HCT116 (cell line): ENCODE measurements around the gene C3orf20. TPM values are rescaled to one million over a fixed set of nuclear protein-coding genes. Genes with fewer than 3 reads are reported as not detected.

Experiments
- ATAC-seq: fragments of 200-7000 bp; cut with Tn5 transposase; 2 replicates; pipeline ENCODE4 v1.9.1; 2020; ENCODE audit warnings: mild to moderate bottlenecking, moderate library complexity
- BruUV-seq: library from RNA; stranded (reverse); fragments of 400-500 nt; replicated peaks from 2 replicates; lab custom pipeline; 2021; lab: Mats Ljungman, UMichigan
- CTCF ChIA-PET: fragments of 300-600 bp; sonication (Branson Sonifier 250); formaldehyde crosslinking; loops from one replicate; lab custom pipeline; 2021; ENCODE audit warnings: antibody characterized with exemption; lab: Charles Lee
- POLR2A ChIA-PET: fragments of 300-600, 350-600 bp; sonication (Branson Sonifier 250); formaldehyde crosslinking; loops from one replicate; lab custom pipeline; 2021; ENCODE audit warnings: antibody characterized with exemption; lab: Charles Lee
- RAD21 ChIA-PET, 2 experiments: fragments of 300-600 bp; sonication (Branson Sonifier 250); formaldehyde crosslinking; loops; one replicate each; lab custom pipeline; 2023; ENCODE audit warnings: low total read pairs in 2 of 2; ENCODE audit not compliant: uncharacterized antibody in 2 of 2, unreplicated experiment in 2 of 2, low non-redundant PET in 1 of 2; lab: Charles Lee
- DNase-seq: peaks from one replicate; pipeline ENCODE4 v3.0.0-alpha.2; 2010; ENCODE audit warnings: low read depth, low spot score
- H2AFZ ChIP-seq: fragments of 200-600 bp; shearing (Covaris generic), sonication (generic); 2 replicates; pipeline ENCODE4 v1.6.1; 2017; ENCODE audit warnings: low read depth, mixed run types, mixed read lengths, antibody characterized with exemption, low read length; ENCODE audit not compliant: poor library complexity, severe bottlenecking
- H3K27ac ChIP-seq: 2 replicates; pipeline ENCODE4 v1.5.1; 2012; ENCODE audit warnings: low read depth, low read length
- H3K27me3 ChIP-seq: fragments of 200-600 bp; sonication (generic); 2 replicates; pipeline ENCODE4 v1.6.1; 2016; ENCODE audit warnings: mixed run types, low read length, mixed read lengths; ENCODE audit not compliant: insufficient read depth
- H3K36me3 ChIP-seq, 2 experiments: fragments of 200-500 bp in 1 of 2; fragments of 200-600 bp in 1 of 2; sonication (Bioruptor generic) in 1 of 2; sonication (generic) in 1 of 2; 2 replicates each; pipeline versions ENCODE4 v1.5.1 to v1.6.1; 2014 to 2016; ENCODE audit warnings: low read length in 2 of 2, inconsistent platforms in 1 of 2, mixed read lengths in 1 of 2, mixed run types in 1 of 2; ENCODE audit not compliant: insufficient read depth in 2 of 2, control insufficient read depth in 1 of 2
- H3K4me1 ChIP-seq, 2 experiments: fragments of 200-600 bp in 1 of 2; sonication (generic) in 1 of 2; 2 replicates each; pipeline versions ENCODE4 v1.5.1 to v1.6.1; 2012 to 2017; ENCODE audit warnings: low read length in 2 of 2, inconsistent platforms in 1 of 2, mild to moderate bottlenecking in 1 of 2, mixed read lengths in 1 of 2, mixed run types in 1 of 2, moderate library complexity in 1 of 2; ENCODE audit not compliant: insufficient read depth in 2 of 2, control insufficient read depth in 1 of 2
- H3K4me2 ChIP-seq: fragments of 200-600 bp; sonication (generic); 2 replicates; pipeline ENCODE4 v1.6.1; 2017; ENCODE audit warnings: mixed run types, low read length, mixed read lengths
- H3K4me3 ChIP-seq, 2 experiments: fragments of 200-600 bp in 1 of 2; sonication (generic) in 1 of 2; replicated peaks in 1 of 2; 2 replicates each; pipeline ENCODE4 v1.5.1; 2011 to 2016; ENCODE audit warnings: low read length in 2 of 2, control low read depth in 1 of 2, low read depth in 1 of 2, mild to moderate bottlenecking in 1 of 2, mixed read lengths in 1 of 2, mixed run types in 1 of 2
- H3K79me2 ChIP-seq: fragments of 200-600 bp; sonication (generic); 2 replicates; pipeline ENCODE4 v1.6.1; 2017; ENCODE audit warnings: mild to moderate bottlenecking, mixed run types, low read length, moderate library complexity, mixed read lengths; ENCODE audit not compliant: insufficient read depth
- H3K9ac ChIP-seq: fragments of 200-600 bp; sonication (generic); 2 replicates; pipeline ENCODE4 v1.6.1; 2016; ENCODE audit warnings: low read length, mixed read lengths
- H3K9me2 ChIP-seq: fragments of 200-600 bp; sonication (generic), shearing (Covaris generic); 2 replicates; pipeline ENCODE4 v1.6.1; 2017; ENCODE audit warnings: mixed run types, mild to moderate bottlenecking, moderate library complexity; ENCODE audit not compliant: insufficient read depth
- H3K9me3 ChIP-seq, 2 experiments: fragments of 200-500 bp in 1 of 2; fragments of 200-600 bp in 1 of 2; sonication (Bioruptor generic) in 1 of 2; sonication (generic) in 1 of 2; 2 replicates each; pipeline ENCODE4 v1.6.1; 2014 to 2017; ENCODE audit warnings: low read length in 2 of 2, mixed read lengths in 2 of 2, inconsistent platforms in 1 of 2, low read depth in 1 of 2, mild to moderate bottlenecking in 1 of 2, mixed run types in 1 of 2, moderate library complexity in 1 of 2; ENCODE audit not compliant: control insufficient read depth in 1 of 2, insufficient read depth in 1 of 2
- H4K20me1 ChIP-seq: fragments of 200-600 bp; sonication (generic), shearing (Covaris generic); 2 replicates; pipeline ENCODE4 v1.6.1; 2017; ENCODE audit warnings: mixed run types, mild to moderate bottlenecking, moderate library complexity; ENCODE audit not compliant: insufficient read depth
- CEBPB ChIP-seq: IDR thresholded peaks from 2 replicates; pipeline ENCODE4 v1.6.1; 2012; ENCODE audit warnings: low read depth
- CTCF ChIP-seq, 3 experiments: fragments of 200-600 bp in 1 of 3; sonication (generic) in 1 of 3; IDR thresholded peaks in 2 of 3; conservative IDR thresholded peaks in 1 of 3; 2 replicates each; pipeline ENCODE4 v1.5.1; 2012 to 2017; ENCODE audit warnings: low read depth in 2 of 3, low read length in 2 of 3, antibody characterized with exemption in 1 of 3, borderline replicate concordance in 1 of 3, control low read depth in 1 of 3, mild to moderate bottlenecking in 1 of 3, mixed read lengths in 1 of 3, mixed run types in 1 of 3, moderate library complexity in 1 of 3; ENCODE audit not compliant: insufficient read depth in 1 of 3
- EGR1 ChIP-seq: IDR thresholded peaks from 2 replicates; pipeline ENCODE4 v1.6.1; 2012; ENCODE audit warnings: low read depth
- ELF1 ChIP-seq: IDR thresholded peaks from 2 replicates; pipeline ENCODE4 v1.6.1; 2012; ENCODE audit warnings: low read depth, borderline replicate concordance
- EZH2phosphoT487 ChIP-seq: fragments of 200-600 bp; IDR thresholded peaks from 2 replicates; pipeline ENCODE4 v1.6.1; 2018; ENCODE audit warnings: antibody characterized with exemption, borderline replicate concordance
- FOSL1 ChIP-seq: IDR thresholded peaks from 2 replicates; pipeline ENCODE4 v1.6.1; 2012; ENCODE audit warnings: low read depth
- JUND ChIP-seq: IDR thresholded peaks from 2 replicates; pipeline ENCODE4 v1.6.1; 2012
- POLR2A ChIP-seq: IDR thresholded peaks from 2 replicates; pipeline ENCODE4 v1.7.0; 2011; ENCODE audit warnings: borderline replicate concordance; ENCODE audit not compliant: insufficient read depth, insufficient read length; ENCODE audit errors: extremely low read depth
- POLR2AphosphoS5 ChIP-seq: IDR thresholded peaks from 2 replicates; pipeline ENCODE4 v1.6.1; 2011; ENCODE audit warnings: mild to moderate bottlenecking, low read depth, low read length, moderate library complexity
- RAD21 ChIP-seq: IDR thresholded peaks from 2 replicates; pipeline ENCODE4 v1.6.1; 2012; ENCODE audit warnings: low read depth, mild to moderate bottlenecking
- SIN3A ChIP-seq: IDR thresholded peaks from 2 replicates; pipeline ENCODE4 v1.6.1; 2012; ENCODE audit warnings: low read depth
- SP1 ChIP-seq: IDR thresholded peaks from 2 replicates; pipeline ENCODE4 v1.6.1; 2012; ENCODE audit warnings: low read depth
- YY1 ChIP-seq: IDR thresholded peaks from 2 replicates; pipeline ENCODE4 v1.6.1; 2011; ENCODE audit warnings: low read length, low read depth, moderate library complexity, mild to moderate bottlenecking; ENCODE audit not compliant: insufficient replicate concordance; ENCODE audit errors: extremely low read depth
- ZFX ChIP-seq: fragments of 450-650 bp; IDR thresholded peaks from 2 replicates; pipeline ENCODE4 v1.6.1; 2017
- ZNF274 ChIP-seq: fragments of 200-500 bp; sonication (Bioruptor generic); IDR thresholded peaks from 2 replicates; pipeline ENCODE4 v1.6.1; 2014; ENCODE audit warnings: mild to moderate bottlenecking, low read depth, low read length, inconsistent platforms
- intact Hi-C: fragments of 100-400 bp; cut with micrococcal nuclease; formaldehyde crosslinking; loops from 2 replicates; pipeline ENCODE4 v1.10.0; 2022
- total RNA-seq: library from RNA; stranded (reverse); gene quantifications from one replicate; pipeline ENCODE4 v1.2.1, GENCODE V29; 2021; ENCODE audit not compliant: unreplicated experiment
- TF ChIP-seq, protein P1 (sequence below): IDR thresholded peaks from 2 replicates; pipeline ENCODE4 v1.6.1; 2012

Gene C3orf20
- total RNA-seq, 1 experiment from 2014 or later: 0.20 TPM

DNA sequence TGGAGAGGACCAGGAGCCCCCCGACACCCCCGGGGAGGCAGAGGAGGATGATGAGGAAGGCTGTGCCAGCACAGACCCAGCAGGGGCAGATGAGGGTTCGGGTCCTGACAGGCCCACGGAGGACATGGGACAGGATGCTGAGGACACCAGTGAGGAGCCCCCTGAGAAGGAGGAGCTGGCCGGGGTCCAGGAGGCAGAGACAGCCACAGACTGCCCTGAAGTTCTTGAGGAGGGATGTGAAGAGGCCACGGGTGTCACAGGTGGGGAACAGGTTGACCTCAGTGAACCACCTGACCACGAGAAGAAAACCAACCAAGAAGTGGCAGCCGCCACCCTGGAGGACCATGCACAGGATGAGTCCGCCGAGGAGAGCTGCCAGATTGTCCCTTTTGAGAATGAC is 144.7 kb downstream of the C3orf20 start:
- no peak overlapping the region for H3K9ac ChIP-seq
- H2AFZ ChIP-seq: no peak overlapping the region
- no peak for ATAC-seq
- TF ChIP-seq ZFX (no peak), ZNF274 (no peak), YY1 (no peak), CTCF (IDR thresholded peaks at IDR 0.05 in 2 of 3, conservative IDR thresholded peaks at IDR 0.05 in 1 of 3; ENCODE audit: borderline replicate concordance in 1 of 3, insufficient read depth in 1 of 3, low read depth in 2 of 3, low read length in 2 of 3) (no peak), EGR1 (no peak), FOSL1 (no peak), SIN3A (no peak), CEBPB (no peak), EZH2phosphoT487 (no peak), SP1 (no peak), POLR2A (no peak), POLR2AphosphoS5 (no peak), JUND (no peak), ELF1 (no peak), RAD21 (no peak)
- TF ChIP-seq, protein P1, sequence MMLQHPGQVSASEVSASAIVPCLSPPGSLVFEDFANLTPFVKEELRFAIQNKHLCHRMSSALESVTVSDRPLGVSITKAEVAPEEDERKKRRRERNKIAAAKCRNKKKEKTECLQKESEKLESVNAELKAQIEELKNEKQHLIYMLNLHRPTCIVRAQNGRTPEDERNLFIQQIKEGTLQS: no peak
- TF ChIP-seq, all 23 proteins: peak for 0
- RAD21 ChIA-PET: no interaction called here
- H3K9me3 ChIP-seq: no peaks in the 10 kb centered on the region
- H3K4me2 ChIP-seq: no peak overlapping the region
- H3K27me3 ChIP-seq: peaks cover 35% of the 10 kb centered on the region
- BruUV-seq: no TSS peak
- no peak overlapping the region for H3K4me3 ChIP-seq
- no peaks in the 10 kb centered on the region for H3K4me1 ChIP-seq
- H3K27ac ChIP-seq: no peak overlapping the region
- intact Hi-C loops: no loop called here
- H4K20me1 ChIP-seq: no peaks in the 10 kb centered on the region
- H3K36me3 ChIP-seq: no peaks in the 10 kb centered on the region
- H3K9me2 ChIP-seq: no peaks in the 10 kb centered on the region
- POLR2A ChIA-PET: no interaction called here
- CTCF ChIA-PET: no interaction called here
- DNase-seq: no peak
- no peaks in the 10 kb centered on the region for H3K79me2 ChIP-seq
